ENCODE measurements around the gene TBC1D22A.

DNA sequence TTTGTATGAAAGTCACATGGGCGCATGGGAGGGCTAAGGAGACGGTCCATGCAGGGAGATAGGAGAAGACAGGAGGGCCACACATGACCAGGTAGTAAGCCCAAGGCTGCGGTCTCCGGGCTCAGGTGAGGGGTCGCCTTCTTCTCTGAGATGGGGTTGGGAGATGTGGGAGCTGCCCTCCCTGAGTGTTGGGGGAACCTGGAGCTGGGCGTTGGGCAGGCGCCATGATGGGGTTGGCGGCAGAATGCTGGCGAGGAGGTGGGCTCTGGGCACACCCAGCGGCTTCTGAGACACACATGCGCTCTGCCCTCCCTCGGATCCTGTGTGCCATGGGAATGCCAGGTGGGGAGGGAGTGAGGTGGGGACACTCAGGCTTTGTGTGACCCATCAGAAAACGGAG lies 254.8 kb downstream of the TBC1D22A start:
- TF ChIP-seq, protein P1, sequence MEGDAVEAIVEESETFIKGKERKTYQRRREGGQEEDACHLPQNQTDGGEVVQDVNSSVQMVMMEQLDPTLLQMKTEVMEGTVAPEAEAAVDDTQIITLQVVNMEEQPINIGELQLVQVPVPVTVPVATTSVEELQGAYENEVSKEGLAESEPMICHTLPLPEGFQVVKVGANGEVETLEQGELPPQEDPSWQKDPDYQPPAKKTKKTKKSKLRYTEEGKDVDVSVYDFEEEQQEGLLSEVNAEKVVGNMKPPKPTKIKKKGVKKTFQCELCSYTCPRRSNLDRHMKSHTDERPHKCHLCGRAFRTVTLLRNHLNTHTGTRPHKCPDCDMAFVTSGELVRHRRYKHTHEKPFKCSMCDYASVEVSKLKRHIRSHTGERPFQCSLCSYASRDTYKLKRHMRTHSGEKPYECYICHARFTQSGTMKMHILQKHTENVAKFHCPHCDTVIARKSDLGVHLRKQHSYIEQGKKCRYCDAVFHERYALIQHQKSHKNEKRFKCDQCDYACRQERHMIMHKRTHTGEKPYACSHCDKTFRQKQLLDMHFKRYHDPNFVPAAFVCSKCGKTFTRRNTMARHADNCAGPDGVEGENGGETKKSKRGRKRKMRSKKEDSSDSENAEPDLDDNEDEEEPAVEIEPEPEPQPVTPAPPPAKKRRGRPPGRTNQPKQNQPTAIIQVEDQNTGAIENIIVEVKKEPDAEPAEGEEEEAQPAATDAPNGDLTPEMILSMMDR (conservative IDR thresholded peaks at IDR 0.05; ENCODE audit: low read depth, low read length): no peak
- TF ChIP-seq EZH2phosphoT487 (IDR thresholded peaks at IDR 0.05; ENCODE audit: borderline replicate concordance, low read length): no peak

Measured in PC-3 (cell line).